HepG2 (cell line): ENCODE measurements around the gene SREBF1. TPM values are rescaled to one million over a fixed set of nuclear protein-coding genes. Genes with fewer than 3 reads are reported as not detected.
A peak's percentile ranks its signal among the peaks of the same experiment; 100 is the strongest.

Source experiments
- ARNT ChIP-seq: fragments of 450-650 bp; IDR thresholded peaks from 2 replicates; pipeline ENCODE4 v1.6.1; 2017
- BATF2 ChIP-seq: sonication (generic); formaldehyde crosslinking; IDR thresholded peaks from 2 replicates; pipeline ENCODE4 v1.8.0; 2022; ENCODE audit warnings: mild to moderate bottlenecking, missing genetic modification reagents, moderate library complexity
- CENPX ChIP-seq: sonication (generic); formaldehyde crosslinking; IDR thresholded peaks from 2 replicates; pipeline ENCODE4 v1.9.0; 2021; ENCODE audit warnings: mild to moderate bottlenecking, missing genetic modification reagents, moderate library complexity
- GFI1 ChIP-seq: sonication (generic); formaldehyde crosslinking; IDR thresholded peaks from 2 replicates; pipeline ENCODE4 v1.5.0; 2020; ENCODE audit warnings: missing genetic modification reagents, mild to moderate bottlenecking, borderline replicate concordance
- HOXA9 ChIP-seq: sonication (generic); formaldehyde crosslinking; IDR thresholded peaks from 2 replicates; pipeline ENCODE4 v1.8.1; 2022; ENCODE audit warnings: missing genetic modification reagents, mild to moderate bottlenecking, moderate library complexity, borderline replicate concordance
- IKZF4 ChIP-seq: sonication (generic); formaldehyde crosslinking; IDR thresholded peaks from 2 replicates; pipeline ENCODE4 v1.5.1; 2020; ENCODE audit warnings: borderline replicate concordance, mild to moderate bottlenecking, low read depth, missing genetic modification reagents; ENCODE audit errors: not compliant biosample characterization
- JARID2 ChIP-seq: sonication (generic); formaldehyde crosslinking; IDR thresholded peaks from 2 replicates; pipeline ENCODE4 v1.8.1; 2023; ENCODE audit warnings: missing genetic modification reagents, inconsistent platforms; ENCODE audit not compliant: insufficient replicate concordance
- MEF2D ChIP-seq: sonication (generic); formaldehyde crosslinking; IDR thresholded peaks from 2 replicates; pipeline ENCODE4 v1.5.1; 2020; ENCODE audit warnings: mild to moderate bottlenecking, missing genetic modification reagents
- NAIF1 ChIP-seq: sonication (generic); formaldehyde crosslinking; IDR thresholded peaks from 2 replicates; pipeline ENCODE4 v1.5.0; 2020; ENCODE audit warnings: mild to moderate bottlenecking, missing genetic modification reagents, borderline replicate concordance
- PHF8 ChIP-seq: sonication (generic); formaldehyde crosslinking; IDR thresholded peaks from 2 replicates; pipeline ENCODE4 v1.5.0; 2020; ENCODE audit warnings: missing genetic modification reagents
- RBAK ChIP-seq: sonication (generic); formaldehyde crosslinking; IDR thresholded peaks from 2 replicates; pipeline ENCODE4 v1.5.1; 2020; ENCODE audit warnings: mild to moderate bottlenecking, missing genetic modification reagents
- RCOR2 ChIP-seq: IDR thresholded peaks from 2 replicates; pipeline ENCODE4 v1.6.1; 2016; ENCODE audit warnings: missing biosample characterization, missing genetic modification reagents
- SMAD1 ChIP-seq: sonication (generic); formaldehyde crosslinking; IDR thresholded peaks from 2 replicates; pipeline ENCODE4 v1.4.0; 2020; ENCODE audit warnings: missing genetic modification reagents, low read depth, mild to moderate bottlenecking, borderline replicate concordance
- SP2 ChIP-seq: sonication (generic); formaldehyde crosslinking; IDR thresholded peaks from 2 replicates; pipeline ENCODE4 v1.5.1; 2020; ENCODE audit warnings: mild to moderate bottlenecking, missing genetic modification reagents
- STAT5B ChIP-seq: sonication (generic); formaldehyde crosslinking; IDR thresholded peaks from 2 replicates; pipeline ENCODE4 v1.4.0; 2020; ENCODE audit warnings: missing genetic modification reagents
- SUZ12 ChIP-seq: fragments of 150-350 bp; IDR thresholded peaks from 2 replicates; pipeline ENCODE4 v1.6.1; 2014; ENCODE audit warnings: low read depth, low read length
- TAF1 ChIP-seq: sonication (generic); formaldehyde crosslinking; IDR thresholded peaks from 2 replicates; pipeline ENCODE4 v1.4.0; 2020; ENCODE audit warnings: missing genetic modification reagents
- ZBTB2 ChIP-seq: sonication (generic); formaldehyde crosslinking; IDR thresholded peaks from 2 replicates; pipeline ENCODE4 v1.8.0; 2022; ENCODE audit warnings: low read depth, missing genetic modification reagents
- ZFP37 ChIP-seq: sonication (generic); formaldehyde crosslinking; IDR thresholded peaks from 2 replicates; pipeline ENCODE4 v1.4.0; 2020; ENCODE audit warnings: missing genetic modification reagents, borderline replicate concordance
- ZNF225 ChIP-seq: sonication (generic); formaldehyde crosslinking; IDR thresholded peaks from 2 replicates; pipeline ENCODE4 v1.4.0; 2020; ENCODE audit warnings: mild to moderate bottlenecking, missing genetic modification reagents
- ZNF317 ChIP-seq: sonication (generic); formaldehyde crosslinking; IDR thresholded peaks from 2 replicates; pipeline ENCODE4 v1.5.0; 2020; ENCODE audit warnings: mild to moderate bottlenecking, missing genetic modification reagents
- ZNF441 ChIP-seq: sonication (generic); formaldehyde crosslinking; IDR thresholded peaks from 2 replicates; pipeline ENCODE4 v1.7.0; 2021; ENCODE audit warnings: missing genetic modification reagents, borderline replicate concordance
- ZNF678 ChIP-seq: sonication (generic); formaldehyde crosslinking; IDR thresholded peaks from 2 replicates; pipeline ENCODE4 v1.4.0; 2020; ENCODE audit warnings: mild to moderate bottlenecking, missing genetic modification reagents
- ZSCAN21 ChIP-seq: sonication (generic); formaldehyde crosslinking; IDR thresholded peaks from 2 replicates; pipeline ENCODE4 v1.8.0; 2022; ENCODE audit warnings: mild to moderate bottlenecking, missing genetic modification reagents, moderate library complexity, borderline replicate concordance
- ZSCAN30 ChIP-seq: sonication (generic); formaldehyde crosslinking; IDR thresholded peaks from 2 replicates; pipeline ENCODE4 v1.5.0; 2020; ENCODE audit warnings: mild to moderate bottlenecking, missing genetic modification reagents
- polyA plus RNA-seq, 8 experiments: library from polyadenylated mRNA; depleted of rRNA in 3 of 8; stranded (reverse) in 7 of 8; unstranded in 1 of 8; fragments of >200 nt; fragmentation: Illumina TruSeq in 4 of 8; extraction: Trizol in 4 of 8; gene quantifications; 2 replicates each; pipeline versions ENCODE4 v1.2.1 to v1.2.3, GENCODE V29; 2011 to 2016; ENCODE audit warnings: low read depth in 4 of 8, missing spikeins in 1 of 8, mixed read lengths in 1 of 8; ENCODE audit not compliant: insufficient read depth in 1 of 8
- total RNA-seq, 5 experiments: library from RNA; depleted of rRNA; stranded (reverse); fragments of >200 nt; fragmentation: Illumina TruSeq; extraction: Trizol; gene quantifications; 2 replicates each; pipeline ENCODE4 v1.2.3, GENCODE V29; 2016; ENCODE audit warnings: low read depth in 1 of 5
- TF ChIP-seq, protein P1 (sequence below): sonication (generic); formaldehyde crosslinking; IDR thresholded peaks from 2 replicates; pipeline ENCODE4 v1.5.0; 2020; ENCODE audit warnings: mild to moderate bottlenecking, missing genetic modification reagents
- TF ChIP-seq, protein P2 (sequence below): sonication (generic); formaldehyde crosslinking; IDR thresholded peaks from 2 replicates; pipeline ENCODE4 v1.4.0; 2020; ENCODE audit warnings: mild to moderate bottlenecking, low read depth, missing genetic modification reagents

SREBF1 gene
- total and polyA plus RNA-seq, 2 of the 13 experiments (the other 11 are each of a cell fraction or from before 2014, with no cell fraction given): 34.3 to 38.0 TPM

- TF ChIP-seq STAT5B (peak; percentile 45; the same call in 1 of the 2 replicates), SMAD1 (0 out of 2 replicates have a peak, but pooled peaks have one; percentile 76), RCOR2 (CRISPR knock-in tag) (peak; percentile 71), IKZF4 (CRISPR knock-in tag) (no peak), SUZ12 (no peak), ZFP37 (0 out of 2 replicates have a peak, but pooled peaks have one; percentile 49), HOXA9 (CRISPR knock-in tag) (no peak), ARNT (no peak), NAIF1 (CRISPR knock-in tag) (no peak), BATF2 (CRISPR knock-in tag) (no peak), PHF8 (CRISPR knock-in tag) (0 out of 2 replicates have a peak, but pooled peaks have one; percentile 44), SP2 (CRISPR knock-in tag) (no peak), ZNF317 (CRISPR knock-in tag) (no peak), ZNF225 (no peak), MEF2D (CRISPR knock-in tag) (peak; percentile 93), ZSCAN30 (CRISPR knock-in tag) (no peak), ZBTB2 (CRISPR knock-in tag) (no peak), TAF1 (CRISPR knock-in tag) (0 out of 2 replicates have a peak, but pooled peaks have one; percentile 19), RBAK (CRISPR knock-in tag) (peak; percentile 87), JARID2 (no peak), ZNF678 (CRISPR knock-in tag) (no peak), CENPX (no peak), GFI1 (CRISPR knock-in tag) (no peak; the same call in 1 of the 2 replicates), ZSCAN21 (CRISPR knock-in tag) (peak; percentile 88), ZNF441 (CRISPR knock-in tag) (peak; percentile 64; the same call in 1 of the 2 replicates)
- TF ChIP-seq, protein P1, sequence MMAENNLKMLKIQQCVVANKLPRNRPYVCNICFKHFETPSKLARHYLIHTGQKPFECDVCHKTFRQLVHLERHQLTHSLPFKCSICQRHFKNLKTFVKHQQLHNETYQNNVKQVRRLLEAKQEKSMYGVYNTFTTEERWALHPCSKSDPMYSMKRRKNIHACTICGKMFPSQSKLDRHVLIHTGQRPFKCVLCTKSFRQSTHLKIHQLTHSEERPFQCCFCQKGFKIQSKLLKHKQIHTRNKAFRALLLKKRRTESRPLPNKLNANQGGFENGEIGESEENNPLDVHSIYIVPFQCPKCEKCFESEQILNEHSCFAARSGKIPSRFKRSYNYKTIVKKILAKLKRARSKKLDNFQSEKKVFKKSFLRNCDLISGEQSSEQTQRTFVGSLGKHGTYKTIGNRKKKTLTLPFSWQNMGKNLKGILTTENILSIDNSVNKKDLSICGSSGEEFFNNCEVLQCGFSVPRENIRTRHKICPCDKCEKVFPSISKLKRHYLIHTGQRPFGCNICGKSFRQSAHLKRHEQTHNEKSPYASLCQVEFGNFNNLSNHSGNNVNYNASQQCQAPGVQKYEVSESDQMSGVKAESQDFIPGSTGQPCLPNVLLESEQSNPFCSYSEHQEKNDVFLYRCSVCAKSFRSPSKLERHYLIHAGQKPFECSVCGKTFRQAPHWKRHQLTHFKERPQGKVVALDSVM (CRISPR knock-in tag): peak; percentile 78
- TF ChIP-seq, protein P2, sequence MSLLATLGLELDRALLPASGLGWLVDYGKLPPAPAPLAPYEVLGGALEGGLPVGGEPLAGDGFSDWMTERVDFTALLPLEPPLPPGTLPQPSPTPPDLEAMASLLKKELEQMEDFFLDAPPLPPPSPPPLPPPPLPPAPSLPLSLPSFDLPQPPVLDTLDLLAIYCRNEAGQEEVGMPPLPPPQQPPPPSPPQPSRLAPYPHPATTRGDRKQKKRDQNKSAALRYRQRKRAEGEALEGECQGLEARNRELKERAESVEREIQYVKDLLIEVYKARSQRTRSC (CRISPR knock-in tag): no peak
Measured at GRCh38 chr17:17830740-17831207, 6.0 kb downstream of the SREBF1 start (continued).
